Measurements from ENCODE around the gene SLC47A2.
A peak's percentile ranks its signal among the peaks of the same experiment; 100 is the strongest.

SLC47A2 gene

GRCh38 chr17:19707728-19708221 lies 8.6 kb downstream of the SLC47A2 start:
- Histone ChIP-seq H3K9me3 (ENCODE audit: control insufficient read depth in 1 of 2, low read length in 2 of 2) (no peaks in the 10 kb centered on the region), H3K27me3 (ENCODE audit: control insufficient read depth in 1 of 2, insufficient read depth in 2 of 2, low read length in 2 of 2) (no peaks in the 10 kb centered on the region), H3K4me3 (ENCODE audit: low read depth in 1 of 2, low read length in 2 of 2) (no peak overlapping the region), H3K36me3 (ENCODE audit: control insufficient read depth in 1 of 2, insufficient read depth in 2 of 2, low read length in 2 of 2) (no peaks in the 10 kb centered on the region), H3K27ac (ENCODE audit: low read depth, low read length) (no peak overlapping the region), H3K9ac (ENCODE audit: low read depth in 1 of 2, low read length in 2 of 2) (no peak overlapping the region), H3K4me1 (ENCODE audit: control insufficient read depth in 1 of 2, insufficient read depth in 2 of 2, low read length in 2 of 2) (no peaks in the 10 kb centered on the region)

- Histone ChIP-seq H3K9me3 (ENCODE audit: control insufficient read depth in 1 of 2, low read length in 2 of 2) (no peaks in the 10 kb centered on the region), H3K4me1 (ENCODE audit: control insufficient read depth in 1 of 2, insufficient read depth in 2 of 2, low read length in 2 of 2) (no peaks in the 10 kb centered on the region), H3K27me3 (ENCODE audit: control insufficient read depth in 1 of 2, insufficient read depth in 2 of 2, low read length in 2 of 2) (no peaks in the 10 kb centered on the region), H3K36me3 (ENCODE audit: control insufficient read depth in 1 of 2, insufficient read depth in 2 of 2, low read length in 2 of 2) (no peaks in the 10 kb centered on the region), H3K9ac (ENCODE audit: low read depth in 1 of 2, low read length in 2 of 2) (no peak overlapping the region), H3K4me3 (ENCODE audit: low read depth in 1 of 2, low read length in 2 of 2) (no peak overlapping the region), H3K27ac (ENCODE audit: low read depth, low read length) (no peak overlapping the region)
Measured at GRCh38 chr17:19706791-19707727, 9.3 kb downstream of the SLC47A2 start.

GRCh38 chr17:19705771-19706770 lies 10.3 kb downstream of the SLC47A2 start:
- Histone ChIP-seq H3K4me3 (ENCODE audit: low read depth in 1 of 2, low read length in 2 of 2) (no peak overlapping the region), H3K27ac (ENCODE audit: low read depth, low read length) (no peak overlapping the region), H3K36me3 (ENCODE audit: control insufficient read depth in 1 of 2, insufficient read depth in 2 of 2, low read length in 2 of 2) (no peaks in the 10 kb centered on the region), H3K4me1 (ENCODE audit: control insufficient read depth in 1 of 2, insufficient read depth in 2 of 2, low read length in 2 of 2) (no peaks in the 10 kb centered on the region), H3K27me3 (ENCODE audit: control insufficient read depth in 1 of 2, insufficient read depth in 2 of 2, low read length in 2 of 2) (no peaks in the 10 kb centered on the region), H3K9ac (ENCODE audit: low read depth in 1 of 2, low read length in 2 of 2) (no peak overlapping the region), H3K9me3 (ENCODE audit: control insufficient read depth in 1 of 2, low read length in 2 of 2) (no peaks in the 10 kb centered on the region)

- H3K9me3 ChIP-seq (ENCODE audit: control insufficient read depth in 1 of 2, low read length in 2 of 2) = no peaks in the 10 kb centered on the region
- no peaks in the 10 kb centered on the region for H3K27me3 ChIP-seq (ENCODE audit: control insufficient read depth in 1 of 2, insufficient read depth in 2 of 2, low read length in 2 of 2)
- H3K4me1 ChIP-seq (ENCODE audit: control insufficient read depth in 1 of 2, insufficient read depth in 2 of 2, low read length in 2 of 2) = no peaks in the 10 kb centered on the region
- no peaks in the 10 kb centered on the region for H3K36me3 ChIP-seq (ENCODE audit: control insufficient read depth in 1 of 2, insufficient read depth in 2 of 2, low read length in 2 of 2)
- H3K9ac ChIP-seq (ENCODE audit: low read depth in 1 of 2, low read length in 2 of 2) = no peak overlapping the region
- no peak overlapping the region for H3K27ac ChIP-seq (ENCODE audit: low read depth, low read length)
- no peak overlapping the region for H3K4me3 ChIP-seq (ENCODE audit: low read depth in 1 of 2, low read length in 2 of 2)
Measured at GRCh38 chr17:19705201-19705600, 11.2 kb downstream of the SLC47A2 start.

- no peaks in the 10 kb centered on the region for H3K4me1 ChIP-seq (ENCODE audit: control insufficient read depth in 1 of 2, insufficient read depth in 2 of 2, low read length in 2 of 2)
- peak overlapping the region; percentile 32 for H3K27ac ChIP-seq (ENCODE audit: low read depth, low read length)
- H3K9me3 ChIP-seq (ENCODE audit: control insufficient read depth in 1 of 2, low read length in 2 of 2) = no peaks in the 10 kb centered on the region
- no peak overlapping the region for H3K4me3 ChIP-seq (ENCODE audit: low read depth in 1 of 2, low read length in 2 of 2)
- H3K27me3 ChIP-seq (ENCODE audit: control insufficient read depth in 1 of 2, insufficient read depth in 2 of 2, low read length in 2 of 2) = no peaks in the 10 kb centered on the region
- H3K9ac ChIP-seq (ENCODE audit: low read depth in 1 of 2, low read length in 2 of 2) = no peak overlapping the region
- H3K36me3 ChIP-seq (ENCODE audit: control insufficient read depth in 1 of 2, insufficient read depth in 2 of 2, low read length in 2 of 2) = no peaks in the 10 kb centered on the region
Measured at GRCh38 chr17:19703828-19704613, 12.4 kb downstream of the SLC47A2 start.

GRCh38 chr17:19703106-19703827 lies 13.1 kb downstream of the SLC47A2 start:
- no peaks in the 10 kb centered on the region for H3K4me1 ChIP-seq (ENCODE audit: control insufficient read depth in 1 of 2, insufficient read depth in 2 of 2, low read length in 2 of 2)
- H3K9me3 ChIP-seq (ENCODE audit: control insufficient read depth in 1 of 2, low read length in 2 of 2) = no peaks in the 10 kb centered on the region
- no peaks in the 10 kb centered on the region for H3K36me3 ChIP-seq (ENCODE audit: control insufficient read depth in 1 of 2, insufficient read depth in 2 of 2, low read length in 2 of 2)
- no peak overlapping the region for H3K9ac ChIP-seq (ENCODE audit: low read depth in 1 of 2, low read length in 2 of 2)
- no peaks in the 10 kb centered on the region for H3K27me3 ChIP-seq (ENCODE audit: control insufficient read depth in 1 of 2, insufficient read depth in 2 of 2, low read length in 2 of 2)
- H3K4me3 ChIP-seq (ENCODE audit: low read depth in 1 of 2, low read length in 2 of 2) = no peak overlapping the region
- peak overlapping the region; percentile 32 for H3K27ac ChIP-seq (ENCODE audit: low read depth, low read length)

- no peak overlapping the region for H3K4me3 ChIP-seq (ENCODE audit: low read depth in 1 of 2, low read length in 2 of 2)
- no peaks in the 10 kb centered on the region for H3K36me3 ChIP-seq (ENCODE audit: control insufficient read depth in 1 of 2, insufficient read depth in 2 of 2, low read length in 2 of 2)
- H3K4me1 ChIP-seq (ENCODE audit: control insufficient read depth in 1 of 2, insufficient read depth in 2 of 2, low read length in 2 of 2) = no peaks in the 10 kb centered on the region
- H3K27ac ChIP-seq (ENCODE audit: low read depth, low read length) = no peak overlapping the region
- H3K9me3 ChIP-seq (ENCODE audit: control insufficient read depth in 1 of 2, low read length in 2 of 2) = no peaks in the 10 kb centered on the region
- no peak overlapping the region for H3K9ac ChIP-seq (ENCODE audit: low read depth in 1 of 2, low read length in 2 of 2)
- no peaks in the 10 kb centered on the region for H3K27me3 ChIP-seq (ENCODE audit: control insufficient read depth in 1 of 2, insufficient read depth in 2 of 2, low read length in 2 of 2)
Measured at GRCh38 chr17:19702217-19702641, 14.2 kb downstream of the SLC47A2 start.

- Histone ChIP-seq H3K9me3 (ENCODE audit: control insufficient read depth in 1 of 2, low read length in 2 of 2) (no peaks in the 10 kb centered on the region), H3K9ac (ENCODE audit: low read depth in 1 of 2, low read length in 2 of 2) (no peak overlapping the region), H3K36me3 (ENCODE audit: control insufficient read depth in 1 of 2, insufficient read depth in 2 of 2, low read length in 2 of 2) (no peaks in the 10 kb centered on the region), H3K27ac (ENCODE audit: low read depth, low read length) (no peak overlapping the region), H3K4me3 (ENCODE audit: low read depth in 1 of 2, low read length in 2 of 2) (no peak overlapping the region), H3K4me1 (ENCODE audit: control insufficient read depth in 1 of 2, insufficient read depth in 2 of 2, low read length in 2 of 2) (no peaks in the 10 kb centered on the region), H3K27me3 (ENCODE audit: control insufficient read depth in 1 of 2, insufficient read depth in 2 of 2, low read length in 2 of 2) (no peaks in the 10 kb centered on the region)
Measured at GRCh38 chr17:19686400-19687090, 29.8 kb downstream of the SLC47A2 start.
